BJ (cell line): ENCODE data around the gene HINT2. TPM values are rescaled to one million over a fixed set of nuclear protein-coding genes. Genes with fewer than 3 reads are reported as not detected.

Experiments used
- CTCF ChIA-PET: fragments of 350-600 bp; formaldehyde crosslinking; extraction: SDS; loops from one replicate; lab custom pipeline; 2021; ENCODE audit warnings: antibody characterized with exemption, inconsistent platforms; lab: Yijun Ruan, JAX
- POLR2A ChIA-PET: fragments of 300-600 bp; sonication (Branson Sonifier 250); formaldehyde crosslinking; extraction: SDS; loops from one replicate; lab custom pipeline; 2021; ENCODE audit warnings: antibody characterized with exemption; lab: Charles Lee
- DNase-seq: peaks from one replicate; pipeline ENCODE4 v3.0.0-alpha.2; 2011; ENCODE audit warnings: low read depth
- H3K27me3 ChIP-seq: 2 replicates; pipeline ENCODE4 v1.6.0; 2011; ENCODE audit warnings: low read length; ENCODE audit not compliant: control insufficient read depth, insufficient read depth
- H3K36me3 ChIP-seq: 2 replicates; pipeline ENCODE4 v1.5.1; 2011; ENCODE audit warnings: low read length; ENCODE audit not compliant: control insufficient read depth, insufficient read depth
- H3K4me3 ChIP-seq: 2 replicates; pipeline ENCODE4 v1.5.1; 2011; ENCODE audit warnings: low read depth, mild to moderate bottlenecking, control low read depth, low read length
- CTCF ChIP-seq: IDR thresholded peaks from 2 replicates; pipeline ENCODE4 v1.5.1; 2011; ENCODE audit warnings: low read depth, mild to moderate bottlenecking, control low read depth, inconsistent platforms, low read length, moderate library complexity; ENCODE audit not compliant: insufficient read depth
- polyA plus RNA-seq: library from polyadenylated mRNA; depleted of rRNA; stranded (reverse); fragments of >200 nt; gene quantifications from 2 replicates; pipeline ENCODE4 v1.2.3, GENCODE V29; 2011

HINT2 gene
- polyA plus RNA-seq, 1 experiment: 30.0 TPM

- CTCF ChIA-PET: interaction anchor here (0.9 to 14.0 kb wide), 7 partner anchors 12 to 106 kb away, joined by 3 to 89 read pairs (median 3); partner anchors contain the start of gene NPR2
- POLR2A ChIA-PET: no interaction called here
These were observed 38.8 kb downstream of the HINT2 start for GRCh38 chr9:35776018-35776417.

GRCh38 chr9:35774907-35775635 is 39.8 kb downstream of the HINT2 start:
- CTCF ChIA-PET: interaction anchor here (0.6 to 14.0 kb wide), 8 partner anchors 11 to 107 kb away, joined by 3 to 89 read pairs (median 3); partner anchors contain the start of genes CREB3, NPR2 and TLN1
- POLR2A ChIA-PET: interaction anchor here (0.7 kb wide), 1 partner anchor 104 kb away, joined by 3 read pairs; no protein-coding TSS in a partner anchor
- TF ChIP-seq CTCF: no peak

More at GRCh38 chr9:35776018-35776417, 38.8 kb downstream of the HINT2 start:
- no peak overlapping the region for H3K4me3 ChIP-seq
- H3K27me3 ChIP-seq: peaks cover 12% of the 10 kb centered on the region
- no peak for DNase-seq
- no peak for TF ChIP-seq CTCF
- H3K36me3 ChIP-seq: no peaks in the 10 kb centered on the region

GRCh38 chr9:35771943-35772342 is 42.9 kb downstream of the HINT2 start:
- Histone ChIP-seq H3K4me3 (no peak overlapping the region), H3K36me3 (no peaks in the 10 kb centered on the region), H3K27me3 (peaks cover 16% of the 10 kb centered on the region)
- CTCF ChIA-PET: interaction anchor here (0.9 to 14.0 kb wide), 5 partner anchors 8 to 54 kb away, joined by 4 to 89 read pairs (median 5); no protein-coding TSS in a partner anchor
- TF ChIP-seq CTCF: no peak
- DNase-seq: no peak
- POLR2A ChIA-PET: no interaction called here

More at GRCh38 chr9:35774907-35775635, 39.8 kb downstream of the HINT2 start:
- Histone ChIP-seq H3K27me3 (peaks cover 20% of the 10 kb centered on the region), H3K4me3 (no peak overlapping the region), H3K36me3 (no peaks in the 10 kb centered on the region)
- no peak for DNase-seq

- no peak for TF ChIP-seq CTCF
- ChIA-PET POLR2A (no interaction called here), CTCF (interaction anchor here (0.7 to 14.0 kb wide), 7 partner anchors 9 to 54 kb away, joined by 3 to 89 read pairs (median 5); partner anchors contain the start of genes GBA2 and RGP1)
- Histone ChIP-seq H3K36me3 (no peaks in the 10 kb centered on the region), H3K4me3 (no peak overlapping the region), H3K27me3 (peaks cover 16% of the 10 kb centered on the region)
- no peak for DNase-seq
These were observed 43.3 kb downstream of the HINT2 start for GRCh38 chr9:35771534-35771933.

GRCh38 chr9:35771075-35771433 is 43.8 kb downstream of the HINT2 start:
- no peak for DNase-seq
- H3K4me3 ChIP-seq: no peak overlapping the region
- H3K27me3 ChIP-seq: peaks cover 16% of the 10 kb centered on the region
- no peaks in the 10 kb centered on the region for H3K36me3 ChIP-seq
- no peak for TF ChIP-seq CTCF
- CTCF ChIA-PET: interaction anchor here (0.7 to 14.0 kb wide), 7 partner anchors 9 to 22 kb away, joined by 3 to 89 read pairs (median 5); partner anchors contain the start of genes GBA2 and RGP1
- POLR2A ChIA-PET: no interaction called here
